ENCODE data around the gene CFAP161. TPM values are rescaled to one million over a fixed set of nuclear protein-coding genes. Genes with fewer than 3 reads are reported as not detected.

CFAP161 gene
- not detected for total RNA-seq

DNA sequence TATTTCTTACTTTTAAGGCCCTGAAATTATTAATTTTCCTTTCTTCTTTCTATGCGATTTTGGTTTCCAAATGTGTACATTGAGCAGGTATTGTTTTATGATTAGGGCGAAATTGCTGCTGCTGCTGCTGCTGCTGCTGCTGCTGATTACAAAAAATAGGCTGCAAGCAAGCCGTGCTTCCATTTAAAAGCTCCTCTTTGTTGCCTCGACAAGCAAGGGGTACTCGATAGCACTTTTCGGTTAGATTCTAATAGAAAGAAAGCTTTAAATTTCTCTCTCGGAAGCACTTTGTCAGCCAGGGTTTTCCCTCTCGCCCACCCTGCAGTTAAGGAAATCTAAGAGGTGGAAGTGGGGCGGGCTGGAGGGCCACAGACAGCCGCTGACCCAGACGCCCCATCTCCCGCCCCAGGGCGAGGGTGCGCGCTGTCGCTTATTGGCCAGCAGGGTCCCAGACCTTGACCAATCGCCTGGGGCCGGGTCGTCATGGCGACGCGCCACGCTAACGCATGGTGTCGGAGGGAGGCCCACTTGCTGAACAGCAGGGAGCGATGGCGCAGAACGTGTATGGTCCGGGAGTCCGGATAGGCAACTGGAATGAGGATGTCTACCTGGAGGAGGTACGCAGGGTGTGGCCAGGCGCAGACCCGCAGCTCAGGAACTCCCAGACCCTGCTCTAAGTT, at the start of gene CFAP161:
CFAP161 (plus strand) TSS at position 489 of the 680 bp plus-strand sequence; CDS start at position 549, 60 bp downstream.
- Histone ChIP-seq H3K27ac (no peak within 1 kb of the TSS), H3K4me1 (peaks cover 0 to 6% (median 0%) of the 10 kb centered on the region in 4 donors), H3K4me3 (peak within 1 kb of the TSS in 2 of 4 donors; percentile 6 to 32), H3K27me3 (peaks cover 52% of the 10 kb centered on the region), H3K36me3 (no peaks in the 10 kb centered on the region), H3K9me3 (no peaks in the 10 kb centered on the region)
- DNase-seq: peak; percentile 44
- TF ChIP-seq CTCF (IDR thresholded peaks at IDR 0.05) (no peak), POLR2AphosphoS5 (IDR thresholded peaks at IDR 0.05) (no peak), EP300 (IDR thresholded peaks at IDR 0.05; ENCODE audit: low read depth) (no peak), POLR2A (IDR thresholded peaks at IDR 0.05) (no peak)
- WGBS, 2 donors (ENCODE audit: low coverage in 1 of 2): 10 to 27% methylated on average over 4 to 33 of the region's 33 CpGs
- in situ Hi-C loops (cut with MboI; ENCODE audit: low pct_ligation_motif_present in 1 of 4, low pct_unique_long_range_greater_than_20kb in 1 of 4, low sequenced_read_pairs in 3 of 4) (no loop called here), intact Hi-C loops (cut with DNase I; ENCODE audit: low total_unique reads) (loop anchor here (1.0 kb wide), 1 partner anchor 28 kb away; no protein-coding TSS in a partner anchor)

DNA sequence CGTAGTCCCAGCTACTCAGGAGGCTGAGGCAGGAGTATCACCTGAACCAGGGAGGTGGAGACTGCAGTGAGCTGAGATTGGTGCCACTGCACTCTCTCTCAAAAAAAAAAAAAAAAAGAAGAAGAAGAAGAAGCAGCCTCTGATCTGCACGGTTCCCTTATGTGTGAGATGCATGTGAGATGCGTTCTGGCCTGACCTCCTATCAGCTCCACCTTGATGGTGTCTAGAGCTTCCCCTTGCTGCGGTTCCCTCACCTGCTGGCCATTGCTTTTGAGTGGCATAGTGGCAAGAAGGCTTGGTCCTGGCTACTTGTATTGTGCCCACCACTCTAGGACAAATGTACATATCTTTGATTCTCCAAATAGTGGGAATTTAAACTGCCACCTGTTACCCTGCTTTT, 49.4 kb upstream of the CFAP161 start:
- Histone ChIP-seq H3K4me1 (no peaks in the 10 kb centered on the region), H3K9me3 (no peaks in the 10 kb centered on the region), H3K27ac (no peak overlapping the region), H3K27me3 (no peaks in the 10 kb centered on the region), H3K36me3 (no peaks in the 10 kb centered on the region), H3K4me3 (no peak overlapping the region)
- DNase-seq: no peak
- TF ChIP-seq EP300 (IDR thresholded peaks at IDR 0.05; ENCODE audit: low read depth) (no peak), POLR2AphosphoS5 (IDR thresholded peaks at IDR 0.05) (no peak), CTCF (IDR thresholded peaks at IDR 0.05) (no peak), POLR2A (IDR thresholded peaks at IDR 0.05) (no peak)
- 50 to 85% methylated on average over 2 to 4 of the region's 4 CpGs for whole genome bisulfite sequencing, 2 donors (ENCODE audit: low coverage in 1 of 2)
- intact Hi-C loops (cut with DNase I; ENCODE audit: low total_unique reads): no loop called here
- in situ Hi-C loops (cut with MboI; ENCODE audit: low pct_ligation_motif_present in 1 of 4, low pct_unique_long_range_greater_than_20kb in 1 of 4, low sequenced_read_pairs in 3 of 4): no loop called here

DNA sequence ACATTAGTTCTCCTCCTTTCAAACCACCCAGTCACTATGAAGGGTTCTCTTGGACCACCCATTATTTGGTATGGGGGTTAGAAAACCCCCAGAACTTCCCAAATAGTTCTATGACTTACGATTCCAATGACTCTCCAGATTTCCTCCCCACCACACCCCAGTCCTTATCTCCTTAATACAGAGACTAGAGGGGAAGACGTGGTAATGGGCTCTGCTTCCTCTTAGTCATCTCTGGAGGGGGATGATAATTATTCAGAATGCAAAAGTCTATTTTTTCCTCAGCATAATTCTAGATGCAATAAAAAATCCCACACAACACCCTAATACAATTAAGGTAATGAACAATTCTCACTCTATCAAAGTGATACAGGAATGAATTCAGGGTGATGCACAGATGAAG, 48.9 kb upstream of the CFAP161 start:
- Histone ChIP-seq H3K4me3 (no peak overlapping the region), H3K27me3 (no peaks in the 10 kb centered on the region), H3K9me3 (no peaks in the 10 kb centered on the region), H3K36me3 (no peaks in the 10 kb centered on the region), H3K27ac (no peak overlapping the region), H3K4me1 (no peaks in the 10 kb centered on the region)
- TF ChIP-seq EP300 (IDR thresholded peaks at IDR 0.05; ENCODE audit: low read depth) (no peak), CTCF (IDR thresholded peaks at IDR 0.05) (no peak), POLR2AphosphoS5 (IDR thresholded peaks at IDR 0.05) (no peak), POLR2A (IDR thresholded peaks at IDR 0.05) (no peak)
- intact Hi-C loops (cut with DNase I; ENCODE audit: low total_unique reads): no loop called here
- no peak for DNase-seq
- WGBS, 2 donors (ENCODE audit: low coverage in 1 of 2): 58 to 65% methylated on average over 2 of the region's 2 CpGs
- in situ Hi-C loops (cut with MboI; ENCODE audit: low pct_ligation_motif_present in 1 of 4, low pct_unique_long_range_greater_than_20kb in 1 of 4, low sequenced_read_pairs in 3 of 4): no loop called here

DNA sequence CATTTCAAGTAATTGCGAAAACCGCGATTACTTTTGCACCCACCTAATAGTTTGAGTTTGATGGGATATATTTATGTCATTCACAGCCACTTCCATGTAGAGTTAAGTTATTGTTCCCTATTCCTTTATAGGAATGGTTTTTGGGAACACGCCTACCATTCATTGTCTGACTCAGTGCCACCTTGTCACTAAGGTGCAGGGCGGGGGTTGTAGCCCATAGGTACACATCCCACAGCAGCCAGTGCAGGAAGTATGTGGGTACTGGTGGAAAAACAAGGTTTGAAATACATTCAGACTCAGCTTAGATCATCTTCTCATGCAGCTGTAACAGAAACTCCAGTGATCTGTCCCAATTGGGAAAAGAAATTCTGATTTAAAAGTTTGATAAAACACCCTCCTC, 48.2 kb upstream of the CFAP161 start:
- 77 to 83% methylated on average over 5 of the region's 5 CpGs for WGBS, 2 donors (ENCODE audit: low coverage in 1 of 2)
- Histone ChIP-seq H3K4me1 (no peaks in the 10 kb centered on the region), H3K27ac (no peak overlapping the region), H3K9me3 (no peaks in the 10 kb centered on the region), H3K36me3 (no peaks in the 10 kb centered on the region), H3K27me3 (no peaks in the 10 kb centered on the region), H3K4me3 (no peak overlapping the region)
- in situ Hi-C loops (cut with MboI; ENCODE audit: low pct_ligation_motif_present in 1 of 4, low pct_unique_long_range_greater_than_20kb in 1 of 4, low sequenced_read_pairs in 3 of 4): no loop called here
- TF ChIP-seq POLR2A (IDR thresholded peaks at IDR 0.05) (no peak), CTCF (IDR thresholded peaks at IDR 0.05) (no peak), EP300 (IDR thresholded peaks at IDR 0.05; ENCODE audit: low read depth) (no peak), POLR2AphosphoS5 (IDR thresholded peaks at IDR 0.05) (no peak)
- no peak for DNase-seq
- intact Hi-C loops (cut with DNase I; ENCODE audit: low total_unique reads): no loop called here
